GM20431 (cell line): ENCODE measurements around the gene PARN.
"Not testable (repeated sequence)": the region's sequence is repeated elsewhere in the genome, so short reads cannot be mapped to it uniquely, and the experiment has no call there.

Experiments
- in situ Hi-C: fragments of 300-500 bp; cut with MseI, MboI; formaldehyde crosslinking; loops from one replicate; pipeline ENCODE4 v1.15.0; 2020; ENCODE audit warnings: low sequenced_read_pairs; ENCODE audit not compliant: unreplicated experiment

Gene PARN

GRCh38 chr16:14632693-14633569 is 2.9 kb upstream of the PARN start, which contains the start of gene BFAR:
BFAR (plus strand) TSS chr16:14632951; CDS start chr16:14644347, 11,396 bp downstream.
- in situ Hi-C loops, result no loop called here

- in situ Hi-C loops, result not testable (repeated sequence)
These were observed 715 bp upstream of the PARN start for GRCh38 chr16:14630620-14631330.

DNA sequence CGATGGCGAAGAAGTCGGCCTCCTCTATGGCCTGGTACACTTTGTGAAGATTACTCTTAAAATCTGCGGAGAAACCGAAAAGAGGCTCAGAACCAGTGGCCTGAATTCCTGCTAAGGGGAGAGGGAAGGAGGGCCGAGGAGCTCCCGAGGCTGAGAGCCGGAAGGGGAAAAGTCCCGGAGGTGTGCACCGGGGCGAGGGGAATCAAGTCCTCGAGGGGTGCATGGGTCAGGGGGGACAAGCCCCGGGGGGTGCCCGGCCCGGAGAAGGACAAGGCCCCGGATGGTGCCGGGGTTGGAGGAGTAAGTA is 495 bp downstream of the PARN start:
- in situ Hi-C loops, result no loop called here

DNA sequence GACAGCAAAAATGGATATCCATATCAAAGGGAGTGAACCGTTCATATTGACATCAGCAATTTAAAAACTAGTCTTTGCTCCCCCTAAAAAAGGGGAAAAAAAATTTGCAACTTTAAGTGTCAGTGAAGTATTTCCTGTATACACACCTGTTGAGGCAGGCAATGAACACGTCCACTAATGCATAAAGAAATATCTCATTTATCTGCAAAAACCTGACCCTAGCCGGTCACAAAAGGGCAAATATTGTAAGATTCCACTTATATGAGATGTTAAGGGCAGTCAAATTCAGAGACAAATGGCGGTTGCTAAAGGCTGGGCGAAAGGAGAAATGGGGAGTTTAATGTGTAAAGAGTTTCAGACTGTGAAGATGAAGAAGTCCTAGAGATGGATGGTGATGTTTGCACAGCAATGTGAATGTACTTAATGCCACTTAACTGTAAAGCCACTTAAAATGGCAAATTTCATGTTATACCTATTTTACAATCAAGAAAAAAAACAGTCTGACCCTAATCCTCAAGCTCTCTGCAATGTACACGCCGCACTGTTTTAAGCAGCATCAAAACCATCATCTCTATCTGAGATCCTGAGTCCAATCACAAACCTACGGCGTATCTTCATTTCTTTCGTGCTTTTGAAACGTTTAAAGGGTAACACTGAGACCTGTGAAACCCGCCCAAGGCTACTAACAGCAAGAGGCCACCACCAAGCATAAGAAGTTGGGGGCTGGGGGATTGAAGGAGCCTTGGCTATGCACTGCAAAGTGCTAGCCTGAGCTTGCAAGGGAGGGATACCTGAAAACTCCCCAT is 1.1 kb downstream of the PARN start:
- in situ Hi-C loops, result no loop called here

- in situ Hi-C loops, result no loop called here
These were observed 3.0 kb downstream of the PARN start for GRCh38 chr16:14627078-14627477.

GRCh38 chr16:14618566-14618965 is 11.5 kb downstream of the PARN start:
- in situ Hi-C loops, result no loop called here

- in situ Hi-C loops, result no loop called here
These were observed 13.8 kb downstream of the PARN start for GRCh38 chr16:14616280-14616679.

DNA sequence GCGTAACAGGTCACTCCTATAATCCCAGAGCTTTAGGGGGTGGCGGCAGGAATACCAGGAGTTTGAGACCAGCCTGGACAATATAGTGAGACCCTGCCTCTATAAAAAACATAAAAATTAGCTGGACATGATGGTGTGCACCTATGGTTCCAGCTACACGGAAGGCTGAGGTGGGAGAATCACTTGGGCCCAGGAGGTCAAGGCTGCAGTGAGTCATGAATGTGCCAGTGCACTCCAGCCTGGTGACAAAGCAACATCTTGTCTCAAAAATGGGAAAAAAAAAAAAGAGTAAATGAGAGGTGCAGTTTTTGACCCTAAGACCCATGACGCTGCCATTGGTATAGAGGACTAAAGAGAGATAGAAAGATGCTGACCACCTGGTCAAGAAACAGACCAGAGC is 16.1 kb downstream of the PARN start:
- in situ Hi-C loops, result no loop called here

DNA sequence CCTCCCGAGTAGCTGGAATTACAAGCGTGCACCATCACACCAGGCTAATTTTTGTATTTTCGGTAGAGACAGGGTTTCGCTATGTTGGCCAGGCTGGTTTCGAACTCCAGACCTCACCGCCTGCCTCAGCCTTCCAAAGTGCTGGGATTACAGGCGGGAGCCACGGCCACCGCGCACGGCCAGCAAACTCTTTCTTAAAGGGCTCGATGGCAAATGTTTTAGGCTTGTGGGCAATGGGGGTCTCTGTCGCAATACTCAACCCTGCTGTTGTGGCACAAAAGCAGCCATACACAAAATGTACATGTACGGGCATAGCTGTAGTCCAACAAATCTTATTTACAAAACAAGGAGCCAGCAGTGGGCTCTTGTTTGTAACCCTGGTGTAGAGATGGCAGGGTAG is 18.4 kb downstream of the PARN start:
- in situ Hi-C loops, result no loop called here

- in situ Hi-C loops, result no loop called here
These were observed 20.3 kb downstream of the PARN start for GRCh38 chr16:14609716-14610115.

DNA sequence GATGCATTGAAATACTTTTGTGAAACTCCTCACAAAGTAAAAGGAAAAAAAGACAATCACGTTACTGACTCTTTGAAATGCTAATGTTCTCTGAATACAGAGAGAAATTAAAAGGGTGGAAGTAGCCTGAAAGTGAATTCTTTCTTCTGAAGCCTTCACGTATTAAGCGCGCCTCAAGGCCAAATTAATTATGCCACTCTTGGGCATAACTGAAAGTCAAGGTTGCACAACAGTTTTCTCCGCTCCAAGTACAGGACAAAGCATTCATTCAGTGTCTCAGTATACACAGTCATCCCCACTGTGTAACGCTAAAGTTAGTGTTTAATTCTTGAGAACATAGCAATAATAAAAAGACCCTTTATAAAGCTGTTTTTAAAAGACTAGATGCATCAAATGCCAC is 21.5 kb downstream of the PARN start:
- in situ Hi-C loops, result no loop called here

DNA sequence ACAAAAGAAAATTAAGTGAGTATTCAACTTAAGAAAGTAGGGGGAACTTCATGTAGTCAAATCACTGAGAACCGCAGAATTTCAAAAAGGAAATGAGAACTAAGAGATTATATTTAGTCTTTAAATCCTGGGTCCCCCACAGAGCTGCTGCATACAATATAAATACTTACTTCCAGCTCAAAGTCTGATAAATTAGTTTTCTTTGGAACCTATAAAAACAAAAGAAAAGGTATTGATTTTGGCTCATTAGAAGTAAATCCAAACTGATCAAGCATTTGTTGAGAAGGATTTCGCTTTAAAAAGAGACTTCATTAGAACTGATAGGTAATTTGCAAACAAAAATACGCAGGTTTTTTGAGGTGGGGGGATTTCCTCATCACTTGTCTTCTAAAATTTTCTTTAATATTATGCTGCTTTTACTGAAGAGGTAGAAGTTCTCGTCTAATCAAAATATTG is 21.9 kb downstream of the PARN start:
- in situ Hi-C loops, result no loop called here

- in situ Hi-C loops, result no loop called here
These were observed 24.0 kb downstream of the PARN start for GRCh38 chr16:14606102-14606501.

DNA sequence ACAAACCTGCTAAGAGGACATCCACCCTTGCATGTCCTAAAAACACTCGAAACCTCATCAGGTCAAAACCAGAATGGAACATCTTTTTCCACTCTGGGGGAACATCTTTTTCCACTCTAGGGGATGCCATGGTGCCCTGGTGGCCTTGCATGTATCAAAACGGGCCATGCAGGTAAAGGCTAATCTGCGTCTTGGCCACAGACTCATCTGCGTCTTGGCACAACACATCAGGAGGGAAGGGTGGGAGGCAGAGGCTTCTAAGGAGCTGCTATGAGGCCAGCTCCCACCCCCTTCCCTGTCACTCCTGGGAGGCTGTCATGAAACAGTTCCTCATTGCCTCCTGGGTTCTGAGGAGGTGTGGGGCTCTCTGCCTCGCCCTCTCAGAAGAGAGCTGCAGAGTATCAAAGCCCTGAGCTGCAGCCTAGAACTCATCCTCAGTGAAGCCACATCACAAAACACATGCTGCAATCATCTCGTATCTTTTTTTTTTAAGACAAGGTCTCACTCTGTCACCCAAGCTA is 27.6 kb downstream of the PARN start:
- in situ Hi-C loops, result no loop called here

DNA sequence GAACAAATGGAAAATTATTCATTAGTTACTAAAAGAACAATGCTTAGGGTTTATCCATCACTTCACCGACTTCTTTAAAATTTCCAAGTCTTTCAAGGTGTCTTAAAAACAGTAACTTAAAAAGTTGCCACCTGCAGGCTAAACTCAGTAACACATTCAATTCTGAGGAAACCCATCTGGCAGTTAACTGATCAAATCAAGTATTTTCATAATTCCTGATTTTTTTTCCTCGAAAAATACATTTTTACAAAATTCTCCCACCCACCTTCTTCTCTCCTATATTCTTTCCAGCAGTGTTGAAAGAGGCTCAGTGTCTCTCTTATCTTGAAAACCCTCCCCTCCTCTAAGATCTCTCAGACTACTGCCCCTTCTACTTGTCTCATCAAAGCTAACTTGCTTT is 29.9 kb downstream of the PARN start:
- in situ Hi-C loops, result no loop called here

GRCh38 chr16:14586637-14587305 is 43.3 kb downstream of the PARN start:
- in situ Hi-C loops, result no loop called here

GRCh38 chr16:14585287-14585686 is 44.8 kb downstream of the PARN start:
- in situ Hi-C loops, result no loop called here

GRCh38 chr16:14580926-14581325 is 49.1 kb downstream of the PARN start:
- in situ Hi-C loops, result not testable (repeated sequence)

- in situ Hi-C loops, result no loop called here
These were observed 50.8 kb downstream of the PARN start for GRCh38 chr16:14579266-14579665.

- in situ Hi-C loops, result no loop called here
These were observed 53.5 kb downstream of the PARN start for GRCh38 chr16:14576532-14576931.
